Ascending aorta (tissue), 2 donors: Measurements from ENCODE around the gene STXBP2. TPM values are rescaled to one million over a fixed set of nuclear protein-coding genes. Genes with fewer than 3 reads are reported as not detected.
"Not testable (repeated sequence)": the region's sequence is repeated elsewhere in the genome, so short reads cannot be mapped to it uniquely, and the experiment has no call there.

ENCODE experiments used
- DNase-seq, 2 donors: peaks; one replicate each; pipeline ENCODE4 v3.0.0-alpha.2; 2019; ENCODE audit warnings: low spot score in 2 of 2
- H3K27ac ChIP-seq, 2 donors: fragments of 200-600 bp; sonication (generic); one replicate each; pipeline ENCODE4 v1.5.1; 2016 to 2017; ENCODE audit warnings: mild to moderate bottlenecking in 1 of 2
- H3K27me3 ChIP-seq: fragments of 200-600 bp; sonication (generic); one replicate; pipeline ENCODE4 v1.5.1; 2017
- H3K36me3 ChIP-seq, 2 donors: fragments of 200-600 bp; sonication (generic); one replicate each; pipeline ENCODE4 v1.5.1; 2016
- H3K4me1 ChIP-seq, 2 donors: fragments of 200-600 bp; sonication (generic); one replicate each; pipeline ENCODE4 v1.5.1; 2016 to 2017; ENCODE audit warnings: mild to moderate bottlenecking in 1 of 2
- H3K4me3 ChIP-seq, 2 donors: fragments of 200-600 bp; sonication (generic); one replicate each; pipeline ENCODE4 v1.5.1; 2016 to 2017; ENCODE audit warnings: mild to moderate bottlenecking in 1 of 2
- H3K9me3 ChIP-seq, 2 donors: fragments of 200-600 bp; sonication (generic); one replicate each; pipeline ENCODE4 v1.5.1; 2016
- CTCF ChIP-seq, 3 experiments: fragments of 200-600 bp in 2 of 3; fragments of 450-650 bp in 1 of 3; sonication (generic) in 2 of 3; IDR thresholded peaks; one replicate each; pipeline ENCODE4 v1.5.1; 2016 to 2019; ENCODE audit warnings: antibody characterized with exemption in 3 of 3, mild to moderate bottlenecking in 1 of 3, moderate library complexity in 1 of 3
- intact Hi-C: fragments of 100-400 bp; cut with DNase I; formaldehyde crosslinking; loops from one replicate; pipeline ENCODE4 v1.15.1; 2023
- total RNA-seq: library from RNA; depleted of rRNA; stranded (reverse); fragments of >200 nt; gene quantifications from one replicate; pipeline ENCODE4 v1.1.0, GENCODE V29; 2016

Gene STXBP2
- total RNA-seq, 1 donor from 2014 or later, result 26.6 TPM

- no peaks in the 10 kb centered on the region for H3K9me3 ChIP-seq
- DNase-seq, result no peak
- H3K4me3 ChIP-seq, result no peak overlapping the region
- no peaks in the 10 kb centered on the region for H3K27me3 ChIP-seq
- H3K36me3 ChIP-seq, result no peaks in the 10 kb centered on the region
- H3K27ac ChIP-seq, result no peak overlapping the region
- intact Hi-C loops, result no loop called here
- TF ChIP-seq CTCF (IDR thresholded peaks at IDR 0.05), result no peak
- no peaks in the 10 kb centered on the region for H3K4me1 ChIP-seq
Measured at GRCh38 chr19:7643031-7643415, 6.1 kb downstream of the STXBP2 start.

GRCh38 chr19:7643629-7644549, 7.0 kb downstream of the STXBP2 start:
- H3K4me1 ChIP-seq, H3K4me3 ChIP-seq, H3K9me3 ChIP-seq, H3K27me3 ChIP-seq, DNase-seq, intact Hi-C loops, H3K27ac ChIP-seq, H3K36me3 ChIP-seq: not testable (repeated sequence)

GRCh38 chr19:7644550-7644877, 7.6 kb downstream of the STXBP2 start:
- Histone ChIP-seq H3K4me1 (no peaks in the 10 kb centered on the region), H3K9me3 (no peaks in the 10 kb centered on the region), H3K4me3 (no peak overlapping the region), H3K27me3 (no peaks in the 10 kb centered on the region), H3K36me3 (no peaks in the 10 kb centered on the region), H3K27ac (no peak overlapping the region)
- DNase-seq, result no peak
- TF ChIP-seq CTCF (IDR thresholded peaks at IDR 0.05), result no peak
- intact Hi-C loops, result no loop called here

GRCh38 chr19:7645163-7645562, 8.3 kb downstream of the STXBP2 start:
- DNase-seq, result no peak
- Histone ChIP-seq H3K36me3 (no peaks in the 10 kb centered on the region), H3K27ac (no peak overlapping the region), H3K27me3 (no peaks in the 10 kb centered on the region), H3K9me3 (no peaks in the 10 kb centered on the region), H3K4me1 (no peaks in the 10 kb centered on the region), H3K4me3 (no peak overlapping the region)
- intact Hi-C loops, result no loop called here
- TF ChIP-seq CTCF (IDR thresholded peaks at IDR 0.05), result no peak

- Histone ChIP-seq H3K27ac (no peak overlapping the region), H3K27me3 (no peaks in the 10 kb centered on the region), H3K4me1 (no peaks in the 10 kb centered on the region), H3K36me3 (no peaks in the 10 kb centered on the region), H3K9me3 (no peaks in the 10 kb centered on the region), H3K4me3 (no peak overlapping the region)
- no peak for TF ChIP-seq CTCF (IDR thresholded peaks at IDR 0.05)
- no peak for DNase-seq
- intact Hi-C loops, result no loop called here
Measured at GRCh38 chr19:7645656-7646425, 8.9 kb downstream of the STXBP2 start.

GRCh38 chr19:7646426-7646700, 9.5 kb downstream of the STXBP2 start:
- intact Hi-C loops, result no loop called here
- H3K4me3 ChIP-seq, result no peak overlapping the region
- H3K9me3 ChIP-seq, result no peaks in the 10 kb centered on the region
- DNase-seq, result no peak
- no peaks in the 10 kb centered on the region for H3K36me3 ChIP-seq
- no peaks in the 10 kb centered on the region for H3K27me3 ChIP-seq
- no peaks in the 10 kb centered on the region for H3K4me1 ChIP-seq
- H3K27ac ChIP-seq, result no peak overlapping the region
- no peak for TF ChIP-seq CTCF (IDR thresholded peaks at IDR 0.05)
